PC-9 (cell line): ENCODE measurements around the gene ETS2.

Source experiments
- EZH2 ChIP-seq: fragments of 200-600 bp; sonication (generic); IDR thresholded peaks from 2 replicates; pipeline ENCODE4 v1.8.0; 2017; ENCODE audit warnings: antibody characterized with exemption, low read depth
- TF ChIP-seq, protein P1 (sequence below): fragments of 200-600 bp; sonication (generic); conservative IDR thresholded peaks from 2 replicates; pipeline ENCODE4 v1.6.1; 2017; ENCODE audit warnings: mixed run types, antibody characterized with exemption, mild to moderate bottlenecking, moderate library complexity

DNA sequence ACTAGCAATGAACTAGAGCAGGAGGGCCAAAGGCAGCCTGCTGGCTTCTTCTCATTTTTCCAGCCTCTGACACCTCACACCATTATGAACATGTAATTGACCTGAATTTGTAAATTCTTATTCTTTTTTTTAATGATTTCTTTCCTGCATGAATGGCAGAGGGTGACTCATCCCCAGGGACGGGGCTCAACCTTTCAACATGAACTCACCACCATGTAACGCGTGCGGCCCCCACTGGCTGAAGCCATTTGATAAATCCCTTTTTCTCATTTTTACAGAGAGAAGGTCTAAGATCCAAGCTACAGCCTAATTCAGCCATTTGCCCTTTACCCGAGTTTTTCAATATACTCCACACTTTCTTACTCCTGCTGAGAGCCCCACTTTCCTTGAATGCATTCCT is 9.3 kb upstream of the ETS2 start:
- TF ChIP-seq, protein P1, sequence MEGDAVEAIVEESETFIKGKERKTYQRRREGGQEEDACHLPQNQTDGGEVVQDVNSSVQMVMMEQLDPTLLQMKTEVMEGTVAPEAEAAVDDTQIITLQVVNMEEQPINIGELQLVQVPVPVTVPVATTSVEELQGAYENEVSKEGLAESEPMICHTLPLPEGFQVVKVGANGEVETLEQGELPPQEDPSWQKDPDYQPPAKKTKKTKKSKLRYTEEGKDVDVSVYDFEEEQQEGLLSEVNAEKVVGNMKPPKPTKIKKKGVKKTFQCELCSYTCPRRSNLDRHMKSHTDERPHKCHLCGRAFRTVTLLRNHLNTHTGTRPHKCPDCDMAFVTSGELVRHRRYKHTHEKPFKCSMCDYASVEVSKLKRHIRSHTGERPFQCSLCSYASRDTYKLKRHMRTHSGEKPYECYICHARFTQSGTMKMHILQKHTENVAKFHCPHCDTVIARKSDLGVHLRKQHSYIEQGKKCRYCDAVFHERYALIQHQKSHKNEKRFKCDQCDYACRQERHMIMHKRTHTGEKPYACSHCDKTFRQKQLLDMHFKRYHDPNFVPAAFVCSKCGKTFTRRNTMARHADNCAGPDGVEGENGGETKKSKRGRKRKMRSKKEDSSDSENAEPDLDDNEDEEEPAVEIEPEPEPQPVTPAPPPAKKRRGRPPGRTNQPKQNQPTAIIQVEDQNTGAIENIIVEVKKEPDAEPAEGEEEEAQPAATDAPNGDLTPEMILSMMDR, result no peak
- TF ChIP-seq EZH2, result no peak
